ENCODE results near the gene FBXO10.

FBXO10 gene

GRCh38 chr9:37621273-37622121, 45.3 kb upstream of the FBXO10 start:
- TF ChIP-seq, protein P1, sequence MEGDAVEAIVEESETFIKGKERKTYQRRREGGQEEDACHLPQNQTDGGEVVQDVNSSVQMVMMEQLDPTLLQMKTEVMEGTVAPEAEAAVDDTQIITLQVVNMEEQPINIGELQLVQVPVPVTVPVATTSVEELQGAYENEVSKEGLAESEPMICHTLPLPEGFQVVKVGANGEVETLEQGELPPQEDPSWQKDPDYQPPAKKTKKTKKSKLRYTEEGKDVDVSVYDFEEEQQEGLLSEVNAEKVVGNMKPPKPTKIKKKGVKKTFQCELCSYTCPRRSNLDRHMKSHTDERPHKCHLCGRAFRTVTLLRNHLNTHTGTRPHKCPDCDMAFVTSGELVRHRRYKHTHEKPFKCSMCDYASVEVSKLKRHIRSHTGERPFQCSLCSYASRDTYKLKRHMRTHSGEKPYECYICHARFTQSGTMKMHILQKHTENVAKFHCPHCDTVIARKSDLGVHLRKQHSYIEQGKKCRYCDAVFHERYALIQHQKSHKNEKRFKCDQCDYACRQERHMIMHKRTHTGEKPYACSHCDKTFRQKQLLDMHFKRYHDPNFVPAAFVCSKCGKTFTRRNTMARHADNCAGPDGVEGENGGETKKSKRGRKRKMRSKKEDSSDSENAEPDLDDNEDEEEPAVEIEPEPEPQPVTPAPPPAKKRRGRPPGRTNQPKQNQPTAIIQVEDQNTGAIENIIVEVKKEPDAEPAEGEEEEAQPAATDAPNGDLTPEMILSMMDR (IDR thresholded peaks at IDR 0.05; ENCODE audit: extremely low read depth, insufficient read depth, missing control alignments), result no peak
- DNase-seq (ENCODE audit: low spot score), result no peak

DNA sequence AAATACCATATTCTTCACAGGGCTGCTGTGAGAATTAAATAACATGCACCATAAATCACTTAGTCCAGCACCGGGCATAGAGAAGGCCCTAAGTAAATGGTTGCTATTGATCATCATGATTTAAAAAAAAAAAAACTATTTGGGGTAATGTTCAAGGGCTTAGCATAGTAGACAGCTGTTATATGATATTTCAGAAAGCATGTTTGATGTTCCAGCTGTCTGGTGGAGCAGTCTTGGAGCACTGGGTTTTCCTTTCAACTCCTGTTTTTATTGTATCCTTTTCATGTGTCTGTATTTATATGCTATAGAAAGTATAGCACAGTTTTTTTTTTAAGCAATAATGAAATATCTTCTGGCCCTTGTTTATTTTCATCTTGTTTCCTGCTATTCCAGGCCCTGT, 44.2 kb upstream of the FBXO10 start:
- in situ Hi-C loops (cut with MboI; ENCODE audit: low pct_unique_long_range_greater_than_20kb, low sequenced_read_pairs, unreplicated experiment), result no loop called here

More at GRCh38 chr9:37621273-37622121, 45.3 kb upstream of the FBXO10 start:
- in situ Hi-C loops (cut with MboI; ENCODE audit: low pct_unique_long_range_greater_than_20kb, low sequenced_read_pairs, unreplicated experiment), result no loop called here

DNA sequence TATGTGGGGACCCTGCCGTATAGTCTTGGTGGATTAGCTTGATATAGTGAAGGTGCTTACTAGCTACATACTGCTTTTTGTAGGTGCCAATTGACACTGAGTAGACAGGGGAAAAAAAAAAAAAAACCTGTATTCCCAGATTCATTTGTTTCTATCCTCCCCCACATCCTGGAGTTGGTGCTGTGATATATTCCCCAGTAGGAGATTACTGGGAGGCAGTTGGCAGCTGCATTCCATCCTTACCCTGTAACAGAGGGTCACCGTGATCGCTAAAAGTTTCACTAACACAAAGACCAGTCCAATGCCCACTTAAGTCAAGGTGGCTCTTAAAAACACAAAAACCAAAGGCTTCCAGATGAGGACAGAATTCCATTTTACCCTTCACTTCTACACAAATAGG, 43.6 kb upstream of the FBXO10 start:
- DNase-seq (ENCODE audit: low spot score), result no peak
- TF ChIP-seq, protein P1 (IDR thresholded peaks at IDR 0.05; ENCODE audit: extremely low read depth, insufficient read depth, missing control alignments), result no peak
- in situ Hi-C loops (cut with MboI; ENCODE audit: low pct_unique_long_range_greater_than_20kb, low sequenced_read_pairs, unreplicated experiment), result no loop called here

More for the DNA sequence above, 44.2 kb upstream of the FBXO10 start:
- TF ChIP-seq, protein P1 (IDR thresholded peaks at IDR 0.05; ENCODE audit: extremely low read depth, insufficient read depth, missing control alignments), result no peak
- no peak for DNase-seq (ENCODE audit: low spot score)

GRCh38 chr9:37618817-37619216, 42.6 kb upstream of the FBXO10 start:
- in situ Hi-C loops (cut with MboI; ENCODE audit: low pct_unique_long_range_greater_than_20kb, low sequenced_read_pairs, unreplicated experiment), result no loop called here
- TF ChIP-seq, protein P1 (IDR thresholded peaks at IDR 0.05; ENCODE audit: extremely low read depth, insufficient read depth, missing control alignments), result no peak
- no peak for DNase-seq (ENCODE audit: low spot score)

DNA sequence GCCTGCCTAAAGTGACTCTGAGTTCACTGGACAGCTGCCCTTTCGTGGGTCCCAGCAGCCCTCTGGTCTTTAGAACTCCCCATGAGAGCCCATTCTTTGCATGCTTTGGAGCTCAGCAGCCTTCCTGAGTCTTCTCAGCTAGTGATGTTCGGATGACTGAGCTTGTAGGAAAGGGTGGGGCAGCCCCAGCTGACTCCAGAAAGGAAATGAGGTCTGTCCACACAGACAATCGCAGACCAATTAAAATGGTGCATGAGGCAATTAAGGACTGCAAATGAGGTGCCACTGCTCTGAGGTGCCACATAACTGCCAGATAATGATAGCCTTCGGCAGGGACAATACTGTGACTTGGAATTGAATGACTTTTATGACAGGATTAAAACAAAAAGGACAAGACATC, 41.7 kb upstream of the FBXO10 start:
- no peak for DNase-seq (ENCODE audit: low spot score)
- TF ChIP-seq, protein P1 (IDR thresholded peaks at IDR 0.05; ENCODE audit: extremely low read depth, insufficient read depth, missing control alignments), result no peak
- in situ Hi-C loops (cut with MboI; ENCODE audit: low pct_unique_long_range_greater_than_20kb, low sequenced_read_pairs, unreplicated experiment), result no loop called here

DNA sequence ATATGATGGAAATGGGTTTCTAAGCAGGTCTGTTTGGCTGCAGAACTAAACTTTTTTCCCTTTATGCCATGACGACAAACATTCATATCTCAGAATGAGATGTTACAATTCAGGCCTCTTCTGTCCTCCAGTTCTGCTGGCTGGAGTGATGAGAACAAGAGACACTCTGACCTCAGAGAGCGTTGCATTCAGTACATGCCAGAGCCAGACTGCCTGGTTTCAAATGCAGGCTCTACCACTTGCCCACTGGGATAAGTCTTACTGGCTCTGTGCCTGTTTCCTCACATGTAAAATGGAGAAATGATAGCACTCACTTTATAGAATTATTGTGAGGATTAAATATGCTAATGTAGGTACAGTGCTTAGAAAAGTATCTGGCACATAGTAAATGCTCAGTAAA, 41.0 kb upstream of the FBXO10 start:
- in situ Hi-C loops (cut with MboI; ENCODE audit: low pct_unique_long_range_greater_than_20kb, low sequenced_read_pairs, unreplicated experiment), result no loop called here
- TF ChIP-seq, protein P1 (IDR thresholded peaks at IDR 0.05; ENCODE audit: extremely low read depth, insufficient read depth, missing control alignments), result no peak
- DNase-seq (ENCODE audit: low spot score), result no peak
